NCI-H345 treated with DMSO at 0.1 percent for 48 hours (cell line): ENCODE data around the gene ZNF581.
A peak's percentile ranks its signal among the peaks of the same experiment; 100 is the strongest.

ENCODE experiments used
- DNase-seq: peaks from one replicate; lab custom pipeline; 2025; ENCODE audit not compliant: unreplicated experiment; lab: John Stamatoyannopoulos, UW

ZNF581 gene

GRCh38 chr19:55643003-55643886 lies at the start of gene ZNF581:
ZNF581 (plus strand) TSS chr19:55643649; CDS start chr19:55644572, 923 bp downstream.
- peak; percentile 35 for DNase-seq

DNA sequence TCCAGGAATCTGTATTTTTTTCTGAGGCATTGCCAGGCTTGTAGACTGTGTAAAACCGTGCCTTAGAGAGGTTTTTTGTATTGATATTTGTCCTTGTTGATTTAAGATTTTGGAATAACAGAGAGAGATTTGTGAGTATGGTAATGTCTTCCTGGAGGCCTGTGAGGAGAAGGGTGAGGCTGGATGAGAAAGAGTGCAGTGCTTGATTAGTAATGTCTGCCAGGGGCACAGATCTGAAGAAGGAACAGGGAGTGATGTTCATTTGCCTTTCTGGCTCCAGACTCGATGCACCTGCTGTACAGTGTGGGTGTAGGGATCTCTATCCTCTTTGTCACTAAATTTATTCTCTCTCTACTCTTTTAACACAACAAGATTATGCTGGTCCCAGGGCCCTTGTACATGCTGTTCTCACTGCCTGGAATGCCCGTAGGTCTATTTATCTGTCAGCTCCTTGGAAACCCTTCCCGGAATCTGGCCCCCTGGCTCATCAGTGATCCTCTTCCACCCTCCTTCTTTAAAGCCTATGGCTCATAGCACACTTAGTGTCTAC lies 48.4 kb upstream of the ZNF581 start:
- DNase-seq, result no peak

- DNase-seq, result no peak
Measured at GRCh38 chr19:55596304-55596703, 47.1 kb upstream of the ZNF581 start.

DNA sequence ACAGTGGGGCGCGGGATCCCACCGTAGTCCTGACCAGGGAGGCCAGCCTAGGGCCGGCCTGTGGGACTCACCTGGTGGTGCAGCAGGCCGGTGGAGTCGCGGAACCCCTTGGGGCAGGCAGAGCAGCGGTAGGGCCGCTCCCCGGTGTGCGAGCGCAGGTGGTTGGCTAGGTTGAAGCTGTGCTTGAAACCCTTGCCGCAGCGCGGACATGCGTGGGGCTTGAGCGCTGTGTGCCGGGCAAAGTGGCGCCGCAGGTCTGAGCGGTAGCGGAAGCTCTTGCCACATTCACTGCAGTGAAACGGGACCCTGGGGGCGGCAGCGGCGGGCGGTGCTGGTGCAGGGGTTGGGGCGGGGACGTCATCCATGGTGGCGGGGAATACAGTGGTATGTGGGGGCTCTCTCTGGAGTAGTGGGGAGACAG lies 45.9 kb upstream of the ZNF581 start:
- no peak for DNase-seq

- DNase-seq, result no peak
Measured at GRCh38 chr19:55598034-55598433, 45.4 kb upstream of the ZNF581 start.

- DNase-seq, result peak; percentile 67
Measured at GRCh38 chr19:55598719-55599467, 44.6 kb upstream of the ZNF581 start.

- DNase-seq, result peak; percentile 92
Measured at GRCh38 chr19:55599468-55599841, 44.0 kb upstream of the ZNF581 start, which contains the start of gene FIZ1. FIZ1 (minus strand) TSS chr19:55599517; CDS start chr19:55597865, 1,652 bp downstream.

- DNase-seq, result peak; percentile 92
Measured at GRCh38 chr19:55599842-55600661, 43.4 kb upstream of the ZNF581 start, which contains the start of gene ZNF524. ZNF524 (plus strand) TSS chr19:55600288; CDS start chr19:55602113, 1,825 bp downstream.

- no peak for DNase-seq
Measured at GRCh38 chr19:55600662-55601028, 42.8 kb upstream of the ZNF581 start.

DNA sequence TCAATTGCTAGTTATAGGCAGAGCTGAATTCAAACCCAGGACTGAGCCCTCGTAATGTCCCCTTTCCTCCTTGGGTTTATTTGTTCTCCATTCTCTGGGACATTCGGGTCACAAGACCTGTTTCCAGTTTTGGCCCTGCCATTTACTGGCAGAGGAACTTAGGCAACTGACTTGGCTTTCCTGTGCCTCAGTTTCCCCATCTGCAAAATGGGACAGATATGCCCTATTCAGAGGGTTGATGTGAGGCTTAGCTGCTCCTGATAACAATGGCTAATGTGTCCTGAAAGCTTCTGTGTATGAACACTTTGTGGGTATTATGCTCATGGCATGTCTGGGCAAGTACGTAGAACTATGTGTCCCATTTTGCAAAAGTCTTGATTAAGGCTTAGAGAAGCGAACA lies 42.4 kb upstream of the ZNF581 start:
- no peak for DNase-seq

- DNase-seq, result no peak
Measured at GRCh38 chr19:55602104-55603001, 41.1 kb upstream of the ZNF581 start.

DNA sequence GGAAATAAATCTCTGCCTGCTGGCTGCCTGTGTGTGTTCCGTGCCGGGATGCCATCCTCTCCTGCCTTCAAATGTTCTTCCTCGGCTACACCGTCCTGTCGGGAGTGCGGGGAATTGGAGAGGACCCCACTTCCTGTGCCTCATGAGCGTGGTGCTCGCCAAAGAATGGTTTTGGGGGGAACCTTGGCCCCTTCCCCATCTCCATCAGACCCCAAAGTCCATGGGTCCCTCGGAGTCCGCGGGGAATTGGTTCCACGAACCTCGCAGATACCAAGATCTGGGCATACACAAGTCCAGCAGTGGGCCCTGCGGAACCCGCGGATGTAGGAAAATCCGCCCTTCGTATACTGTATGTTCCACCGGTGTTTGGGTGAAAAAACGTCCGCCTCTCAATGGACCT lies 40.3 kb upstream of the ZNF581 start:
- no peak for DNase-seq

DNA sequence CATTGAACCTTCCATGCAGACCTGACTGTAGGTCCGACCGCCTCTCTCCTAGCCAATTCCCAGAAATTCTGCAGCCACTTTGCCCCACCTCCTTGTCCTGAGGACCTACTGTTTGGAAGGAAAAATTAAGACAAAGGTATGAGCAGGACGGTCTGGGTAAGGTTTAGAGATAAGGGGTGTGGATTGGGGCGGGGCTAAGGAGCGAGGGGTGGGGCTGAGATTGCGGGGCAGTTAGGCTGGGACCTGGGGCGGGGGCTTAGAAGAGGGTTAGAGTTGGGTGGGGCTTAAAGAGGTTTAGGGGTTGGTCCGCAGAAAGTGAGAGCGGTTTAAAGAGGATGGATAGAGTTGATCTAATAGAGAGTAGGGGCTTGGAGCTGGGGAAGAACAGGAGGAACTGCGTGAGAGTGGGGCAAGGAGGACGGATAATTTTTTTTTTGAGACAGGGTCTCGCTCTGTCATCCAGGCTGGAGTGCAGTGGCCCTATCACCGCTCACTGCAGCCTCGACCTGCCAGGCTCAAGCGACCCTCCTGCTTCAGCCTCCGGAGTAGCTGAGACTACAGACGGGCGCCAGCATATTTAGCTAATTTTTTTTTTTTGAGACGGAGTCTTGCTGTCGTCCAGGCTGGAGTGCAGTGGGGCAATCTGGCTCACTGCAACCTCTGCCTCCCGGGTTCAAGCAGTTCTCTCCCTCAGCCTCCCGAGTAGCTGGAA lies 39.7 kb upstream of the ZNF581 start:
- no peak for DNase-seq

DNA sequence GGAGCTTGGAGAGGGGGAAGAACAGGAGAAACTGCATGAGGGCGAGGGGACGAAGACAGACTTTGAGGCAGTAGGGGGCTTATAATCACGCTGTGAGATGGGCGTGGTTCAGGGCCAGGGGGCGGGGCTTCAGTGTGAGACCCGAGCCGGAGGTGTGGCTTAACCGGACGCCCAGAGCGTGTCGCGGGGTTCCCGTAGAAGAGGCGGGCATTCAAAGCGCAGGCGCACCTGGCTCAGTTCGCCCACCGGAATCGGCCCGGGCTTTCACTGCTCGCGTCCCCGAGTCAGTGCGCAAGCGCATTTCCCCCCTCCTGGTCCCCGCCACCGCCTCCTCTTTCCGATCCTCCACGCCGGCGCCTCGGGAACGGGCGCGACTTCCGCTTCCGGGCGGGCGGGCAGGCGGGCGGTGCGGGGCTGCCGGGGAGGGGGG lies 38.2 kb upstream of the ZNF581 start:
- peak; percentile 83 for DNase-seq

DNA sequence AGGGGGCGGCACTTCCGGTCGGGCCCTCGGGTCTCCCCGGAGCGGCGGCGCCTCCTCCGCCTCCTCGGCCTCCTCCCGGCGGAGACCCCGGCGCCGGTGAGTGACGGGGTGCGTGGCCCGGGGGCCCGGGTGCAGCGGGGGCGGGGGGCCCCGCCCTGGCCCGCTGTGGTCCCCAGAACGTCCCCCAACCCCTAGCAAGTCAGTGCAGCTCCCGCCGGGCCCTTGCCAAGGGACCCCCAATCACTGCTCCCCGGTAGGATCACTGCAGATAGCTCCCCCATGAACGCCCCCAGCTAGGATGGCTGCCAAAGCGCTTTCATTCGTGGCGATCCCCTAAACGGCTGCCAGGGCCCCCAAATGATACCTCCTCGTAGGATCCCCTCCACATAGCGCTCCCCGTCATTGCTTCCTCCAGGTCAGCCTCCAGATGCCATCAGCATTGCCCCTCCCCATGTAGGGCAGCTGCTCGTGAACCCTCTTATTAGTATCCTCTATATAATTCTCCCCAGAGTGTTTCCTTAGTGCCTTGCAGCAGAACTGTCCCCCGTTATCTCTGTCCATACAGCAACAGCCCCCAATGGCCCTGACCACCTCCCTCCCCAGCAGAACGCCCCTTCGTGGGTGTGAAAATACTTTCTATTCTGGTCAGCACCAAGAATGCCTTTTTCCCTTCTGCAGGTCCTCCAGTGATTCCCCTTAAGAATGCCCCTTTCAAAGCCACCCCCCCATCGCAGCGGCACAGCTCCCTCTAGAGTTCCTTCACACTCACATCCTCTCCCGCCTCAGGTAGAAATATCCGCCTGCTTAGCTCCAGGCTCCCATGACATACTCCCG lies 37.6 kb upstream of the ZNF581 start, which contains the start of gene ZNF865:
TSS of gene ZNF865 (plus strand) at position 11 of the 834 bp plus-strand sequence. CDS start 7,972 bp downstream, outside the sequence.
- DNase-seq, result peak; percentile 14

- no peak for DNase-seq
Measured at GRCh38 chr19:55606471-55606787, 37.0 kb upstream of the ZNF581 start.

GRCh38 chr19:55606817-55607216 lies 36.6 kb upstream of the ZNF581 start:
- DNase-seq, result no peak

DNA sequence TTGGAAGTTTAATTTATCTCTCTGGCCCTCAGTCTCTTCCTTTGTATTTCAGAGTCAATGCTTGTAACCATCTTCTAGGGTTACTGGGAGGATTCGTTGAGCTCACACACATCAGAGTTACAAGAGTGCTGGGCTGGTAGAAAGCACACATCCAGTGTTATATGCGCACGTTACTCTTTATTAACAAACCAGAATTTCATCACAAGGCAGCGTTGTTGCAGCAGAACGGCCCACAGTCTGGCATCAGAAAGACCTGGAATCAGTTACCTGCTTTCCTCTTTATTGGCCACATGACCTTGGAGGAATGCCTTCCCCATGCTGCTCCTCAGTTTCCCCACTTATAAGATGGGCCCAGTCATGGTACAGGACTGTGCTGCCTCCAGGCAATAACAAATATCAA lies 34.1 kb upstream of the ZNF581 start:
- DNase-seq, result no peak
